PFSK-1 (cell line): Measurements from ENCODE around the gene C11orf54.

ENCODE experiments used
- FOXP2 ChIP-seq: optimal IDR thresholded peaks from 2 replicates; pipeline ENCODE3; 2011; ENCODE audit warnings: borderline replicate concordance, control low read depth, inconsistent platforms; ENCODE audit not compliant: insufficient read depth; ENCODE audit errors: extremely low read length, extremely low read depth
- POLR2AphosphoS5 ChIP-seq: IDR thresholded peaks from 2 replicates; pipeline ENCODE4 v1.6.1; 2012; ENCODE audit warnings: low read depth, mild to moderate bottlenecking, control low read depth, low read length, moderate library complexity
- REST ChIP-seq, 2 experiments: IDR thresholded peaks; 2 replicates each; pipeline versions ENCODE4 v1.6.1 to v1.8.0; 2011 to 2012; ENCODE audit warnings: low read depth in 2 of 2, low read length in 2 of 2, control low read depth in 1 of 2, inconsistent platforms in 1 of 2, mild to moderate bottlenecking in 1 of 2, moderate library complexity in 1 of 2; ENCODE audit not compliant: insufficient read depth in 1 of 2
- SIN3A ChIP-seq: IDR thresholded peaks from 2 replicates; pipeline ENCODE4 v1.6.1; 2012; ENCODE audit warnings: mild to moderate bottlenecking, low read length, moderate library complexity, borderline replicate concordance; ENCODE audit not compliant: insufficient read depth
- TAF1 ChIP-seq: IDR thresholded peaks from 2 replicates; pipeline ENCODE4 v1.6.1; 2012; ENCODE audit warnings: low read length, control low read depth, borderline replicate concordance; ENCODE audit not compliant: insufficient read depth

C11orf54 gene

GRCh38 chr11:93704237-93704636 lies 37.2 kb upstream of the C11orf54 start:
- TF ChIP-seq REST (IDR thresholded peaks at IDR 0.05; ENCODE audit: insufficient read depth in 1 of 2, low read depth in 2 of 2, low read length in 2 of 2): no peak
- TF ChIP-seq FOXP2: no peak
- no peak for TF ChIP-seq TAF1
- TF ChIP-seq SIN3A: no peak
- no peak for TF ChIP-seq POLR2AphosphoS5

- TF ChIP-seq SIN3A (no peak), TAF1 (no peak), REST (IDR thresholded peaks at IDR 0.05; ENCODE audit: insufficient read depth in 1 of 2, low read depth in 2 of 2, low read length in 2 of 2) (no peak), POLR2AphosphoS5 (no peak), FOXP2 (no peak)
Measured at GRCh38 chr11:93710239-93710638, 31.2 kb upstream of the C11orf54 start.

GRCh38 chr11:93712678-93713077 lies 28.8 kb upstream of the C11orf54 start:
- TF ChIP-seq POLR2AphosphoS5 (no peak), SIN3A (no peak)

- TF ChIP-seq SIN3A: no peak
- TF ChIP-seq FOXP2: no peak
- TF ChIP-seq TAF1: no peak
- TF ChIP-seq REST (IDR thresholded peaks at IDR 0.05; ENCODE audit: insufficient read depth in 1 of 2, low read depth in 2 of 2, low read length in 2 of 2): no peak
- no peak for TF ChIP-seq POLR2AphosphoS5
Measured at GRCh38 chr11:93715797-93716396, 25.6 kb upstream of the C11orf54 start.

GRCh38 chr11:93717501-93717900 lies 24.0 kb upstream of the C11orf54 start:
- no peak for TF ChIP-seq FOXP2
- TF ChIP-seq REST (IDR thresholded peaks at IDR 0.05; ENCODE audit: insufficient read depth in 1 of 2, low read depth in 2 of 2, low read length in 2 of 2): no peak
- no peak for TF ChIP-seq TAF1
- no peak for TF ChIP-seq SIN3A
- no peak for TF ChIP-seq POLR2AphosphoS5
